Epithelial cell of esophagus (primary cell): Measurements from ENCODE around the gene DSC3.

ENCODE experiments used
- DNase-seq: peaks from one replicate; pipeline ENCODE4 v3.0.0; 2010; ENCODE audit warnings: low read depth
- H3K4me3 ChIP-seq: 2 replicates; pipeline ENCODE4 v1.5.1; 2011; ENCODE audit warnings: mild to moderate bottlenecking, low read length, control low read depth
- TF ChIP-seq, protein P1 (sequence below): IDR thresholded peaks from 2 replicates; pipeline ENCODE4 v1.5.1; 2011; ENCODE audit warnings: low read depth, mild to moderate bottlenecking, low read length, control low read depth, inconsistent platforms; ENCODE audit not compliant: insufficient read depth; ENCODE audit errors: missing control alignments

Gene DSC3

DNA sequence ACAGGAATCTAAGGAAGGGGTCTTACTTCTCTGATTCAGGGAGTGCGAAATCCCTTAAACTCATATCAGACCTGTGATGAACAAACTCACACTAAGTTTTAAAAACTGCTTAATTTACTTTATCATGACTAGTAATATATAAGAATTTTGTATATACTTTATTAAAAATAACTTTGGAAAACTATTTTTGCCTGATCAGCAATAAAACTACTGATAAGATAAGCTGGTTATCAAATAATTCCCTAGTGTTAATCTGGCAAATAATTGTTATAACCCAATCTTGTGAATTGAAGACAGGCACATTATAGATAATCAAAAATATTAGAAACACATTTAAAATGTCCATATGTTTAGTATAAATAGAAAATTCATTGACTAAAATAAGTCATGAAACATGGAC, 23.7 kb upstream of the DSC3 start:
- DNase-seq, result no peak
- TF ChIP-seq, protein P1, sequence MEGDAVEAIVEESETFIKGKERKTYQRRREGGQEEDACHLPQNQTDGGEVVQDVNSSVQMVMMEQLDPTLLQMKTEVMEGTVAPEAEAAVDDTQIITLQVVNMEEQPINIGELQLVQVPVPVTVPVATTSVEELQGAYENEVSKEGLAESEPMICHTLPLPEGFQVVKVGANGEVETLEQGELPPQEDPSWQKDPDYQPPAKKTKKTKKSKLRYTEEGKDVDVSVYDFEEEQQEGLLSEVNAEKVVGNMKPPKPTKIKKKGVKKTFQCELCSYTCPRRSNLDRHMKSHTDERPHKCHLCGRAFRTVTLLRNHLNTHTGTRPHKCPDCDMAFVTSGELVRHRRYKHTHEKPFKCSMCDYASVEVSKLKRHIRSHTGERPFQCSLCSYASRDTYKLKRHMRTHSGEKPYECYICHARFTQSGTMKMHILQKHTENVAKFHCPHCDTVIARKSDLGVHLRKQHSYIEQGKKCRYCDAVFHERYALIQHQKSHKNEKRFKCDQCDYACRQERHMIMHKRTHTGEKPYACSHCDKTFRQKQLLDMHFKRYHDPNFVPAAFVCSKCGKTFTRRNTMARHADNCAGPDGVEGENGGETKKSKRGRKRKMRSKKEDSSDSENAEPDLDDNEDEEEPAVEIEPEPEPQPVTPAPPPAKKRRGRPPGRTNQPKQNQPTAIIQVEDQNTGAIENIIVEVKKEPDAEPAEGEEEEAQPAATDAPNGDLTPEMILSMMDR, result no peak
- H3K4me3 ChIP-seq, result no peak overlapping the region

DNA sequence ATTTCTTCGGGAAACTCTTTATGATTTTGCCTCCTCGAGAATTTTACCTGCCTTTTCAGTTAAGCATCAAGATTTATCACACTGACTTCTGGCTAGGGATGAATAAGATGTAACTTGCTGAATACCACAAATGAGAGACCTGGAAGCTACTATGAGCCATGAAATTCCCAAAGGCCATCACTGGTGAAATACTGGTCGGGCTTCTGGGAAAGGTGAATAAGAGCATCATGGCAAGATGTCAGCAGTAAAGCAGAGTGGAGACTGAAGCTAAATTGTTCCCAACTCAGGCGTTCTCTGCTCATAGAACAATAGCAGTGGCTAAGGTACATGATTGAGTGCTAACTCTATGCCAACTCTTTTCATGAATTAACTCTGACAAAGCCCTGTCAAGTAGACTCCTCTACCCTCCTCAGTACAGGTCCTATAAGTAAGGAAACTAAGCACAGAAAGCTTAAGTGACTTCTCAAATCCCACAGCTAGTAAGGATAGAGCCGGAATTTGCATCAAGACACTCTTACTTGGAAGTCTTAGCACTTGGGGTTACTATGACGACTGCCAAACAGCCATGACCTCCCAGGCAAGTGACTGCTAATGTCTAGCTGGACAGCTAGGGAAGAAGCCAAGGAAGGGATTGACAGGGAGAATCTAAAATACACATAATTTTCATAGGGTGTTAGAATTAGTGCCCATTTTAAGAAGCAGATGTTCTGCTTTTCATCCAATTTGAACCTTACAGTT, 22.7 kb upstream of the DSC3 start:
- H3K4me3 ChIP-seq, result no peak overlapping the region
- TF ChIP-seq, protein P1, result no peak
- DNase-seq, result peak; percentile 68

DNA sequence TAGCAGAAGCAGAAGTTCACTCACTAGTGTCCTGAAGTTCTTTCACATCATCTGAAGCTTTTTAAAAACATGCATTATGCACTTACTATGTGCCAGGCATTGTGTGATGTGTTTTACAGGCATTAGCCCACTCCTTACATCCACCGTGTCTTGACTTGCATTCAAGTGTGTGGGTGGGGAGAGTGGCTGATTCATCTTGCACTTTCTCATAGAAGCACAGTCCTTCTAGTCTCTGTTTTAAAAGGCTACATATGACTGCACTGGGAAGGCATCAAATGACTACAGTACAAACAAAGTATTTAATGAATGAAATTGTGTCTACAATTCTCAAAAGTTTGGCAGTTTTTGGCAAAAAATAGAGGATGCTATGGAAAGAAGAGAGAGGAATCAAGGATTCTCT, 21.6 kb upstream of the DSC3 start:
- peak; percentile 97 for DNase-seq
- TF ChIP-seq, protein P1, result no peak
- no peak overlapping the region for H3K4me3 ChIP-seq

DNA sequence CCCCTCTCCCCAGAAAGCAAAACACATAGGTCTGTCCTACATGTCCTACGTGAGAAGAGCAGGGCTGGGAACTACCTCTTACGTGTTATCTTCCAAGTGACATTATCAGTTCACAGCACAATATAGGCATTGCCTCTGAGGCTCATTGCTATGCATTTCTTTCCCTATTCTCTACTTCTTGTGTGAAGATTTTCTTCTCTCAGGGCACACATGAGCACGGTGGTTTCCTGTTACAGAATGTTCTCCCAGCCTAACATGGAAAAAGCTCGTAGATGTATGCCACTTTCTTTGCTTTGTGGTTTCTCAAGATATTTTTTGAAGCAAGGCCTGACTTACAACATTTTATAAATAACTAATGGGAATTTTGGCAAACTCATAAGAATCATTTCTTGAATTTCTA, 19.4 kb upstream of the DSC3 start:
- H3K4me3 ChIP-seq, result no peak overlapping the region
- TF ChIP-seq, protein P1, result no peak
- DNase-seq, result no peak

DNA sequence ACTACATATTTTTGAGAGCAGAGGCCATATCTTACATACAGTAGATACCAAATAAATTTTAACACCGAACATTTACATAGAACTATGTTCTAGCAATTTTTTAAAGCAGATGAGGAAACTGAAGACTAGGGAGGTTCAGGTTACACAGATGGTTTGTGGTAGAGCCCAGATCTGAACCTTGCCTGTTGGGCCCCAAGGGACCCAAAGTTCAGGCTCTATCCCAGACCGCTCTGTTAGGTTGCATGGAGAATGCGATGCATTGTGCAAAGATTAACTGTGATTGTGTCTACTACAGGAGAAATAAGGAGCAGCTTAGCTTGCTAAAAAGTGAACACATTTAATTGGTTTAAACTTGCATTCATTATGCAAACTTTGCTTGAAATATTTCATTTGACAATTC, 16.4 kb upstream of the DSC3 start:
- no peak overlapping the region for H3K4me3 ChIP-seq
- DNase-seq, result no peak
- TF ChIP-seq, protein P1, result no peak

DNA sequence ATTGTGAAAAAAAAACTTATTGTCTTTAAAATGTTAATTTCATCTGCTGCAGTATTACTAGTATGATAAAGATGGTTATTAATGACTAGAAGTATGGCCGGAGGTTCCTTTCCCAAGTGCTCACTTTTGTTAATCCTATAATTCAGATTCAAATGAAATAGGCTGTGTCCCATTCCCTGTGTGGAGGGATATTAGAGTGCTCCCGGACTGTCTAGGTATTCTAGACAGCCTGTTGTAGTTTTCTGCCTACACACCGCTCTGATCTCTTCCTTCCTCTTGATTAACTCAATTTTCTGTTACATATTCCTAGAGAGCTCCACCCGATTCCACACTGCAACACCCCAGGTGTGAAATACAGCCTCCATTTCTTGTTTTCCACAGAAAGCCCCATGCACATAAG, 15.4 kb upstream of the DSC3 start:
- TF ChIP-seq, protein P1, result no peak

DNA sequence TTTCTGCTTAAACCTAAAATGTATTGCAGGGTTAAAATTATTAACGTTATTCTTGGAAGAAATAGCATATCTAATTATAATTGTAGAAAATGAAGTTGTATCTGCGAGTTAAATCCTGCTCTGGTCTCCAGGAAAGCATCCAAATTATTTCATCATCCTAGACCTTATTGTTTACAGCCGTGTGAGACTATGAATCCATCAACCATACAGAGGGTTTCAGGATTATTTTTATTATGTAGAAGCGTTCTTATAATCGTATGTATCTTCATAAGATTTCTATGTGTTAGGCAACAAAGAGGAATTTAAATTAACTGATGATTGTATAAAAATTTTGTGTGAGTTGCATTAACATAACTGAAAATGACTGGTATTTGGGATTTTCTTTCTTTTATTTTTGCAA, 14.5 kb upstream of the DSC3 start:
- TF ChIP-seq, protein P1, result no peak
- no peak overlapping the region for H3K4me3 ChIP-seq
- DNase-seq, result no peak

More for the DNA sequence above, 15.4 kb upstream of the DSC3 start:
- DNase-seq, result no peak
- no peak overlapping the region for H3K4me3 ChIP-seq
